A549 (cell line): Measurements from ENCODE around the gene SYNE2.

Source experiments
- CEBPB ChIP-seq, 2 experiments: fragments of >200 bp in 1 of 2; sonication (Bioruptor Twin) in 1 of 2; formaldehyde crosslinking in 1 of 2; IDR thresholded peaks; 2 replicates each; pipeline ENCODE4 v1.6.1; 2012 to 2016
- CTCF ChIP-seq: fragments of >200 bp; sonication (Bioruptor Twin); formaldehyde crosslinking; IDR thresholded peaks from 3 replicates; pipeline ENCODE4 v1.5.1; 2016
- HDAC2 ChIP-seq: fragments of 200-600 bp; sonication (generic); IDR thresholded peaks from 2 replicates; pipeline ENCODE4 v1.6.1; 2016
- KDM5A ChIP-seq: fragments of 200-600 bp; sonication (generic); IDR thresholded peaks from 2 replicates; pipeline ENCODE4 v1.6.1; 2016; ENCODE audit warnings: antibody characterized with exemption, mild to moderate bottlenecking
- NFE2L2 ChIP-seq: fragments of 150-350 bp; conservative IDR thresholded peaks from 2 replicates; pipeline ENCODE4 v1.6.1; 2014; ENCODE audit warnings: low read length

DNA sequence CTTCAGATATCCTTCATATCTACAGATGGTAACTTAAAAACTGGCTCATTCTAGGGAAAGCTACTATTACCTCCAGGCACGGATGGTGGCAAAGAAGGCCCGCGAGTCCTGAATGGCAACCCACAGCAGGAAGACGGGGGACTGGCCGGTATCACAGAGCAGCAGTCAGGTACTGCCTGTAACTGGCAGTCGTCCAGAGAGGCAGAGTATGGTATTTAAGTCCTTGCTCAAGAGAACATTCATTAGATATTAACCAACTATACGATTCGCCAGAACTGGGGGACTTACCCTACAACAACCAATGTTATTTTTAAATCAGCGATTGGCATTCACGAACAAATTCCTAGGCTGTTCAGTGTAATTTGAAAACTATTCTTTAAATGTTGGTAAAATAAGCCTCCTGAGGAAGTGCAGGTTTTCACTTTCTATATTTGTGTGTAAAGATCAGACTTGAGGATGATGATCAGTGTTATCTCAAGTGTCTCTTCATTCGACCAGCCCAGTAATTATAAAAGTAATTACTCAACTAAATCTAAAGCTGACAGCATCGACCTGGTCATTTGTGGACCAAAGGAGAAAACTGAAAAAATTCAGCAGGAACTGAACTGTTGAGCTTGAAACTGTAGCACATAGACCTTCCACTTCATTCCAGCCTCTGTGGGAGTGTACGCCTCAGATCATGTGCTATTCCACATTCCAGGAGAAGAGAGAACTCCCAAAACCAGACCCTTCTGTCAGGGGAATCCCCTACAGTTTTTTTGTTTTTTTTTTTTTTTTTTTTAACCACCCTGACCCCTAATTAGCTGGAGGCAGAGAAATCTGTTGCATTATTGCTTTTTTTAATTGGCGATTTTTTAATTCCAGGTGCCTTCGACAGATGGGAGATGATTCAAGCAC is 365.8 kb downstream of the SYNE2 start:
- TF ChIP-seq NFE2L2: no peak
- no peak for TF ChIP-seq CTCF
- no peak for TF ChIP-seq CEBPB (IDR thresholded peaks at IDR 0.05)
- no peak for TF ChIP-seq HDAC2
- TF ChIP-seq KDM5A: no peak
